K562 (cell line): ENCODE measurements around the gene PIANP. TPM values are rescaled to one million over a fixed set of nuclear protein-coding genes. Genes with fewer than 3 reads are reported as not detected.
A peak's percentile ranks its signal among the peaks of the same experiment; 100 is the strongest.

Experiments
- ATAC-seq: fragments of 200-7000 bp; cut with Tn5 transposase; 3 replicates; pipeline ENCODE4 v1.9.1; 2020; ENCODE audit warnings: moderate library complexity
- BruUV-seq: library from RNA; stranded (reverse); fragments of 400-500 nt; replicated peaks from 2 replicates; lab custom pipeline; 2021; lab: Mats Ljungman, UMichigan
- CTCF ChIA-PET: fragments of 300-600 bp; formaldehyde crosslinking; extraction: SDS; loops from one replicate; lab custom pipeline; 2021; ENCODE audit warnings: low intra/inter-chr PET ratio; lab: Yijun Ruan, JAX
- POLR2A ChIA-PET: fragments of 300-600, 350-650 bp; sonication (Branson Sonifier 250); formaldehyde crosslinking; extraction: SDS; loops from one replicate; lab custom pipeline; 2021; ENCODE audit warnings: antibody characterized with exemption, inconsistent platforms; lab: Yijun Ruan, JAX
- DNase-seq, 4 experiments: peaks; one replicate each; pipeline versions ENCODE4 v3.0.0 to v3.0.0-alpha.2; 2011 to 2018; ENCODE audit warnings: low spot score in 3 of 4, mixed read lengths in 3 of 4; ENCODE audit errors: extremely low read depth in 1 of 4
- FAIRE-seq: peaks from 2 replicates; lab custom pipeline; 2011; peaks lifted over from hg19 to GRCh38; lab: Jason Lieb, UNC
- H2AFZ ChIP-seq: 2 replicates; pipeline ENCODE4 v1.6.0; 2011; ENCODE audit warnings: low read depth, low read length, control low read depth, inconsistent platforms
- H3K27ac ChIP-seq: fragments of 200-600 bp; 3 replicates; pipeline ENCODE4 v1.8.0; 2011; ENCODE audit warnings: low read depth, mild to moderate bottlenecking, control low read depth, inconsistent platforms, low read length, moderate library complexity, mixed read lengths; ENCODE audit errors: extremely low read depth
- H3K27me3 ChIP-seq, 2 experiments: fragments of 300-600 bp in 1 of 2; 2 replicates in 1 of 2; 3 replicates in 1 of 2; pipeline versions ENCODE4 v1.6.0 to v1.8.0; 2011; ENCODE audit warnings: inconsistent platforms in 2 of 2, low read length in 2 of 2, mild to moderate bottlenecking in 1 of 2, mixed read lengths in 1 of 2, moderate library complexity in 1 of 2; ENCODE audit not compliant: control insufficient read depth in 2 of 2, insufficient read depth in 2 of 2
- H3K36me3 ChIP-seq: fragments of 300-600 bp; 3 replicates; pipeline ENCODE4 v1.8.0; 2011; ENCODE audit warnings: mild to moderate bottlenecking, low read length, inconsistent platforms; ENCODE audit not compliant: control insufficient read depth, insufficient read depth
- H3K4me1 ChIP-seq, 2 experiments: fragments of 200-600 bp in 1 of 2; replicated peaks in 1 of 2; 2 replicates in 1 of 2; 3 replicates in 1 of 2; pipeline versions ENCODE4 v1.5.1 to v1.8.0; 2011; ENCODE audit warnings: inconsistent platforms in 2 of 2, low read length in 2 of 2, mild to moderate bottlenecking in 1 of 2, mixed read lengths in 1 of 2, moderate library complexity in 1 of 2; ENCODE audit not compliant: control insufficient read depth in 2 of 2, insufficient read depth in 2 of 2
- H3K4me2 ChIP-seq: 2 replicates; pipeline ENCODE4 v1.6.1; 2011; ENCODE audit warnings: low read length, control low read depth, inconsistent platforms, mixed read lengths; ENCODE audit not compliant: insufficient read depth
- H3K4me3 ChIP-seq: fragments of 200-600 bp; sonication (generic), shearing (Covaris generic); 2 replicates; pipeline ENCODE4 v1.5.1; 2016; ENCODE audit warnings: control low read depth, inconsistent platforms
- H3K79me2 ChIP-seq: fragments of 200-600 bp; 3 replicates; pipeline ENCODE4 v1.8.0; 2011; ENCODE audit warnings: low read length, inconsistent platforms; ENCODE audit not compliant: control insufficient read depth, insufficient read depth
- H3K9ac ChIP-seq, 2 experiments: 2 replicates each; pipeline versions ENCODE4 v1.6.0 to v1.6.1; 2011; ENCODE audit warnings: low read depth in 2 of 2, low read length in 2 of 2, control low read depth in 1 of 2, inconsistent platforms in 1 of 2, mild to moderate bottlenecking in 1 of 2, mixed read lengths in 1 of 2; ENCODE audit not compliant: insufficient read depth in 1 of 2
- H3K9me1 ChIP-seq: one replicate; pipeline ENCODE4 v1.6.0; 2011; ENCODE audit warnings: inconsistent platforms, mild to moderate bottlenecking, low read length, moderate library complexity; ENCODE audit not compliant: control insufficient read depth, insufficient read depth
- H3K9me3 ChIP-seq: replicated peaks from 2 replicates; pipeline ENCODE4 v1.5.1; 2011; ENCODE audit warnings: low read depth, low read length, inconsistent platforms; ENCODE audit not compliant: control insufficient read depth, insufficient read depth
- H4K20me1 ChIP-seq: replicated peaks from 2 replicates; pipeline ENCODE4 v1.6.1; 2011; ENCODE audit warnings: low read length, inconsistent platforms, mixed read lengths; ENCODE audit not compliant: control insufficient read depth, insufficient read depth
- ATF1 ChIP-seq, 2 experiments: fragments of 450-650 bp in 1 of 2; IDR thresholded peaks; 2 replicates each; pipeline ENCODE4 v1.6.1; 2016; ENCODE audit warnings: missing compliant biosample characterization in 1 of 2, missing genetic modification characterization in 1 of 2
- CHD2 ChIP-seq: IDR thresholded peaks from 2 replicates; pipeline ENCODE4 v1.6.1; 2011; ENCODE audit warnings: low read depth, low read length
- GABPB1 ChIP-seq: sonication (generic); formaldehyde crosslinking; IDR thresholded peaks from 2 replicates; pipeline ENCODE4 v1.8.0; 2022; ENCODE audit warnings: mild to moderate bottlenecking, missing genetic modification reagents
- GMEB1 ChIP-seq: fragments of 250-450 bp; sonication (Bioruptor Pico); IDR thresholded peaks from 2 replicates; pipeline ENCODE4 v1.4.0; 2020; ENCODE audit warnings: mild to moderate bottlenecking
- HDAC8 ChIP-seq: fragments of 450-650 bp; IDR thresholded peaks from 2 replicates; pipeline ENCODE4 v1.6.1; 2016; ENCODE audit warnings: mild to moderate bottlenecking, missing genetic modification characterization, moderate library complexity, missing compliant biosample characterization
- NR0B1 ChIP-seq: fragments of 450-650 bp; IDR thresholded peaks from one replicate; pipeline ENCODE4 v1.6.1; 2018; ENCODE audit warnings: mild to moderate bottlenecking, moderate library complexity; ENCODE audit not compliant: partially characterized antibody
- NR2F6 ChIP-seq: fragments of 450-650 bp; formaldehyde crosslinking; IDR thresholded peaks from 2 replicates; pipeline ENCODE4 v1.4.0; 2020; ENCODE audit warnings: mild to moderate bottlenecking
- YY1 ChIP-seq, 3 experiments: IDR thresholded peaks; 2 replicates each; pipeline ENCODE4 v1.6.1; 2011; ENCODE audit warnings: low read length in 2 of 3, mild to moderate bottlenecking in 2 of 3, moderate library complexity in 2 of 3, borderline replicate concordance in 1 of 3, control low read depth in 1 of 3, low read depth in 1 of 3; ENCODE audit not compliant: insufficient read depth in 3 of 3, insufficient replicate concordance in 2 of 3, control insufficient read depth in 1 of 3, insufficient read length in 1 of 3; ENCODE audit errors: extremely low read depth in 1 of 3
- ZNF398 ChIP-seq: fragments of 250-450 bp; sonication (Bioruptor Pico); IDR thresholded peaks from 2 replicates; pipeline ENCODE4 v1.8.0; 2021; ENCODE audit warnings: moderate library complexity, mild to moderate bottlenecking, inconsistent platforms
- ZNF551 ChIP-seq: fragments of 250-450 bp; sonication (Bioruptor Pico); IDR thresholded peaks from 2 replicates; pipeline ENCODE4 v1.5.0; 2021; ENCODE audit warnings: mild to moderate bottlenecking, moderate library complexity
- ZNF77 ChIP-seq: fragments of 250-450 bp; sonication (Bioruptor Pico); IDR thresholded peaks from 2 replicates; pipeline ENCODE4 v1.5.0; 2020
- WGBS: fragments of 100-300 bp; shearing (Covaris generic); methylation state at CpG from one replicate; pipeline ENCODE4 v1.1.6; 2016; ENCODE audit warnings: low coverage, mixed read lengths; ENCODE audit not compliant: insufficient coverage; ENCODE audit errors: missing lambda C conversion rate; 5-methylcytosine and 5-hydroxymethylcytosine counted together
- in situ Hi-C: fragments of 300-500 bp; cut with MboI; formaldehyde crosslinking; loops from 4 replicates; pipeline ENCODE4 v1.15.0; 2018; ENCODE audit warnings: inconsistent platforms, mixed read lengths
- intact Hi-C: fragments of 100-400 bp; cut with micrococcal nuclease; formaldehyde crosslinking; loops from 2 replicates; pipeline ENCODE4 v1.14.2; 2022
- polyA plus RNA-seq, 8 experiments: library from polyadenylated mRNA; depleted of rRNA in 4 of 8; stranded (reverse) in 5 of 8; unstranded in 3 of 8; fragments of >200 nt; fragmentation: Nextera tagmentation in 2 of 8; fragmentation: Illumina TruSeq in 1 of 8; extraction: Ambion mirVana in 2 of 8; extraction: Trizol in 1 of 8; gene quantifications; 2 replicates each; pipeline versions ENCODE4 v1.2.1 to v1.2.3, GENCODE V29; 2011 to 2014; ENCODE audit warnings: inconsistent platforms in 1 of 8, missing spikeins in 1 of 8
- total RNA-seq, 7 experiments: library from RNA; depleted of rRNA in 6 of 7; stranded (reverse); fragments of >200 nt in 6 of 7; fragmentation: Illumina TruSeq in 2 of 7; extraction: Trizol in 2 of 7; gene quantifications; 2 replicates each; pipeline versions ENCODE4 v1.2.1 to v1.2.3, GENCODE V29; 2011 to 2021; ENCODE audit warnings: low replicate concordance in 1 of 7

PIANP gene
- total and polyA plus RNA-seq, 9 of the 15 experiments (the other 6 are each of a cell fraction or from before 2014, with no cell fraction given): 0.07 TPM; not detected in 8

- no peak for TF ChIP-seq ZNF398 (CRISPR knock-in tag)
- TF ChIP-seq, all 486 proteins: peak for 0
Measured at GRCh38 chr12:6734506-6735387, 34.1 kb upstream of the PIANP start (continued).

GRCh38 chr12:6730169-6730568 lies 29.6 kb upstream of the PIANP start:
- H3K4me1 ChIP-seq: peaks cover 6 to 10% of the 10 kb centered on the region in 2 experiments; a peak in 3 of 5 replicates
- intact Hi-C loops: no loop called here
- ChIA-PET CTCF (no interaction called here), POLR2A (no interaction called here)
- H3K79me2 ChIP-seq: peaks cover 6% of the 10 kb centered on the region
- H3K27me3 ChIP-seq: no peaks in the 10 kb centered on the region
- DNase-seq (no peak), FAIRE-seq (no peak), ATAC-seq (no peak)
- H3K36me3 ChIP-seq: peaks cover 34% of the 10 kb centered on the region; the same call in 2 of the 3 replicates
- 71% methylated on average over 7 of the region's 8 CpGs for WGBS
- H3K4me2 ChIP-seq: no peak overlapping the region
- in situ Hi-C loops: no loop called here
- no TSS peak for BruUV-seq
- H3K4me3 ChIP-seq: no peak overlapping the region
- H2AFZ ChIP-seq: no peak overlapping the region
- no peaks in the 10 kb centered on the region for H3K9me1 ChIP-seq
- H4K20me1 ChIP-seq: no peaks in the 10 kb centered on the region
- H3K9ac ChIP-seq: peak overlapping the region in 1 of 2 experiments; percentile 52; a peak in 1 of 4 replicates
- no peak overlapping the region for H3K27ac ChIP-seq
- TF ChIP-seq ATF1 (CRISPR knock-in tag; IDR thresholded peaks at IDR 0.05) (no peak), ATF1 (tag; IDR thresholded peaks at IDR 0.05) (no peak), NR2F6 (CRISPR knock-in tag) (no peak), ZNF551 (CRISPR knock-in tag) (no peak), YY1 (IDR thresholded peaks at IDR 0.05; ENCODE audit: borderline replicate concordance in 1 of 3, control insufficient read depth in 1 of 3, extremely low read depth in 1 of 3, insufficient read depth in 3 of 3, insufficient read length in 1 of 3, insufficient replicate concordance in 2 of 3, low read depth in 1 of 3, low read length in 2 of 3) (no peak), NR0B1 (no peak), GMEB1 (CRISPR knock-in tag) (no peak), ZNF77 (no peak), GABPB1 (CRISPR knock-in tag) (no peak), CHD2 (no peak), HDAC8 (tag) (no peak)
- H3K9me3 ChIP-seq: no peaks in the 10 kb centered on the region
